Endothelial cell of umbilical vein (primary cell): Measurements from ENCODE around the gene PTPRH. TPM values are rescaled to one million over a fixed set of nuclear protein-coding genes. Genes with fewer than 3 reads are reported as not detected.

Experiments
- BruUV-seq: library from RNA; stranded (reverse); fragments of 400-500 nt; replicated peaks from 2 replicates; lab custom pipeline; 2021; lab: Mats Ljungman, UMichigan
- CTCF ChIA-PET: fragments of 300-600, 350-600 bp; sonication (Branson Sonifier 250); formaldehyde crosslinking; loops from one replicate; lab custom pipeline; 2021; ENCODE audit warnings: antibody characterized with exemption, inconsistent platforms; lab: Charles Lee
- POLR2A ChIA-PET: fragments of 300-600, 350-600 bp; sonication (Branson Sonifier 250); formaldehyde crosslinking; loops from one replicate; lab custom pipeline; 2021; ENCODE audit warnings: antibody characterized with exemption, inconsistent platforms; lab: Charles Lee
- DNase-seq: peaks from one replicate; pipeline ENCODE4 v3.0.0-alpha.2; 2011; ENCODE audit warnings: low read depth, low spot score
- FAIRE-seq: peaks from 2 replicates; lab custom pipeline; 2011; peaks lifted over from hg19 to GRCh38; lab: Jason Lieb, UNC
- H2AFZ ChIP-seq: 2 replicates; pipeline ENCODE4 v1.6.0; 2012; ENCODE audit warnings: low read depth, low read length, control low read depth, inconsistent platforms
- H3K27ac ChIP-seq: 2 replicates; pipeline ENCODE4 v1.5.1; 2011; ENCODE audit warnings: low read depth, mild to moderate bottlenecking, control low read depth, low read length, moderate library complexity; ENCODE audit not compliant: insufficient read depth
- H3K27me3 ChIP-seq, 2 experiments: 2 replicates each; pipeline versions ENCODE4 v1.6.0 to v1.6.1; 2011; ENCODE audit warnings: low read length in 2 of 2, mixed read lengths in 1 of 2; ENCODE audit not compliant: control insufficient read depth in 2 of 2, insufficient read depth in 2 of 2
- H3K36me3 ChIP-seq, 2 experiments: 2 replicates in 1 of 2; 3 replicates in 1 of 2; pipeline ENCODE4 v1.5.1; 2011; ENCODE audit warnings: low read length in 2 of 2, mild to moderate bottlenecking in 1 of 2, moderate library complexity in 1 of 2; ENCODE audit not compliant: control insufficient read depth in 2 of 2, insufficient read depth in 2 of 2; ENCODE audit errors: extremely low read depth in 1 of 2
- H3K4me1 ChIP-seq: 3 replicates; pipeline ENCODE4 v1.5.1; 2011; ENCODE audit warnings: mild to moderate bottlenecking, low read length; ENCODE audit not compliant: control insufficient read depth, insufficient read depth; ENCODE audit errors: extremely low read depth
- H3K4me2 ChIP-seq: 2 replicates; pipeline ENCODE4 v1.6.1; 2011; ENCODE audit warnings: low read length, control low read depth, mixed read lengths; ENCODE audit not compliant: insufficient read depth
- H3K4me3 ChIP-seq, 3 experiments: fragments of 200-600 bp in 1 of 3; sonication (generic), shearing (Covaris generic) in 1 of 3; replicated peaks in 1 of 3; 2 replicates each; pipeline ENCODE4 v1.5.1; 2011 to 2016; ENCODE audit warnings: control low read depth in 3 of 3, low read length in 3 of 3, mild to moderate bottlenecking in 2 of 3, inconsistent platforms in 1 of 3, low read depth in 1 of 3, moderate library complexity in 1 of 3; ENCODE audit not compliant: insufficient read depth in 1 of 3
- H3K79me2 ChIP-seq: 2 replicates; pipeline ENCODE4 v1.6.0; 2012; ENCODE audit warnings: low read length, inconsistent platforms; ENCODE audit not compliant: control insufficient read depth, insufficient read depth
- H3K9ac ChIP-seq: replicated peaks from 2 replicates; pipeline ENCODE3; 2011; ENCODE audit warnings: low read length, control low read depth; ENCODE audit not compliant: insufficient read depth; ENCODE audit errors: extremely low read depth
- H3K9me1 ChIP-seq: replicated peaks from 3 replicates; pipeline ENCODE4 v1.6.0; 2011; ENCODE audit warnings: mild to moderate bottlenecking, low read length; ENCODE audit not compliant: control insufficient read depth, insufficient read depth; ENCODE audit errors: extremely low read depth
- H3K9me3 ChIP-seq: replicated peaks from 2 replicates; pipeline ENCODE4 v1.5.1; 2012; ENCODE audit warnings: low read length, inconsistent platforms; ENCODE audit not compliant: control insufficient read depth, insufficient read depth
- H4K20me1 ChIP-seq: replicated peaks from 2 replicates; pipeline ENCODE3; 2011; ENCODE audit warnings: mild to moderate bottlenecking, low read length; ENCODE audit not compliant: control insufficient read depth, insufficient read depth; ENCODE audit errors: extremely low read depth
- CTCF ChIP-seq, 2 donors: IDR thresholded peaks; 1 replicate in 1 of 2; 2 replicates in 1 of 2; pipeline ENCODE4 v1.5.1; 2011; ENCODE audit warnings: low read length in 2 of 2, mild to moderate bottlenecking in 2 of 2, moderate library complexity in 2 of 2, control low read depth in 1 of 2, inconsistent platforms in 1 of 2, low read depth in 1 of 2; ENCODE audit not compliant: insufficient read depth in 1 of 2; ENCODE audit errors: extremely low read depth in 1 of 2
- EZH2 ChIP-seq: IDR thresholded peaks from 2 replicates; pipeline ENCODE4 v1.6.1; 2012; ENCODE audit warnings: borderline replicate concordance, low read depth, mild to moderate bottlenecking, moderate library complexity, low read length, inconsistent platforms; ENCODE audit not compliant: severe bottlenecking
- FOS ChIP-seq: IDR thresholded peaks from 2 replicates; pipeline ENCODE4 v1.6.1; 2011; ENCODE audit warnings: mild to moderate bottlenecking, low read length, moderate library complexity, borderline replicate concordance; ENCODE audit not compliant: insufficient read depth
- GATA2 ChIP-seq: IDR thresholded peaks from 2 replicates; pipeline ENCODE4 v1.7.0; 2011; ENCODE audit warnings: low read depth, mild to moderate bottlenecking, moderate library complexity, mixed read lengths, low read length; ENCODE audit not compliant: insufficient read length, insufficient read depth
- JUN ChIP-seq: IDR thresholded peaks from 2 replicates; pipeline ENCODE4 v1.6.1; 2011; ENCODE audit warnings: borderline replicate concordance, low read depth; ENCODE audit not compliant: insufficient read length, insufficient read depth
- MAX ChIP-seq: IDR thresholded peaks from 2 replicates; pipeline ENCODE4 v1.6.1; 2011; ENCODE audit not compliant: insufficient read depth, insufficient read length
- MYC ChIP-seq: IDR thresholded peaks from one replicate; pipeline ENCODE4 v1.6.1; 2011; ENCODE audit warnings: mild to moderate bottlenecking, low read depth, low read length
- POLR2A ChIP-seq: IDR thresholded peaks from 2 replicates; pipeline ENCODE4 v1.6.1; 2012; ENCODE audit warnings: low read depth, mild to moderate bottlenecking, control low read depth, low read length
- POLR2AphosphoS5 ChIP-seq: IDR thresholded peaks from 2 replicates; pipeline ENCODE4 v1.6.1; 2012; ENCODE audit warnings: low read depth, mild to moderate bottlenecking, control low read depth, low read length, moderate library complexity; ENCODE audit not compliant: insufficient read depth
- dilution Hi-C: fragments of 300-500 bp; cut with MboI; formaldehyde crosslinking; loops from one replicate; pipeline ENCODE4 v1.15.0; 2019; ENCODE audit warnings: low sequenced_read_pairs; ENCODE audit not compliant: extremely low pct_ligation_motif_present
- intact Hi-C: fragments of 100-400 bp; cut with micrococcal nuclease; formaldehyde crosslinking; loops from one replicate; pipeline ENCODE4 v1.10.0; 2022
- polyA plus RNA-seq, 4 experiments: library from polyadenylated mRNA; depleted of rRNA in 3 of 4; stranded (reverse) in 3 of 4; unstranded in 1 of 4; fragments of >200 nt; gene quantifications; 2 replicates each; pipeline versions ENCODE4 v1.2.1 to v1.2.3, GENCODE V29; 2011 to 2012; ENCODE audit warnings: missing spikeins in 1 of 4
- total RNA-seq: library from RNA; stranded (reverse); gene quantifications from 2 replicates; pipeline ENCODE4 v1.2.3, GENCODE V29; 2021

PTPRH gene
- total and polyA plus RNA-seq, 2 donors (not counting 3 experiments of a cell fraction or from before 2014, with no cell fraction given), result 0.14 to 1.00 TPM

- POLR2A ChIA-PET, result interaction anchor here (0.6 kb wide), 1 partner anchor 7 kb away, joined by 3 read pairs; no protein-coding TSS in a partner anchor
- no peak overlapping the region for H3K27ac ChIP-seq
- no peak overlapping the region for H3K4me3 ChIP-seq
- H2AFZ ChIP-seq, result no peak overlapping the region
- intact Hi-C loops (no loop called here), dilution Hi-C loops (no loop called here)
- no peaks in the 10 kb centered on the region for H4K20me1 ChIP-seq
- no peak overlapping the region for H3K9ac ChIP-seq
- H3K9me1 ChIP-seq, result no peaks in the 10 kb centered on the region
- DNase-seq, result no peak
- BruUV-seq, result no TSS peak
- FAIRE-seq, result no peak
- H3K4me1 ChIP-seq, result no peaks in the 10 kb centered on the region
- H3K27me3 ChIP-seq, result no peaks in the 10 kb centered on the region
- H3K79me2 ChIP-seq, result no peaks in the 10 kb centered on the region
- no peaks in the 10 kb centered on the region for H3K9me3 ChIP-seq
- no peaks in the 10 kb centered on the region for H3K36me3 ChIP-seq
- H3K4me2 ChIP-seq, result no peak overlapping the region
- TF ChIP-seq MAX (no peak), FOS (no peak), POLR2AphosphoS5 (no peak), JUN (no peak), EZH2 (no peak), POLR2A (no peak), MYC (no peak), CTCF (IDR thresholded peaks at IDR 0.05; ENCODE audit: extremely low read depth in 1 of 2, insufficient read depth in 1 of 2, low read depth in 1 of 2, low read length in 2 of 2) (no peak), GATA2 (no peak)
- CTCF ChIA-PET, result interaction anchor here (1.4 to 1.7 kb wide), 2 partner anchors 184 to 268 kb away, joined by 4 to 5 read pairs; partner anchors contain the start of gene TMEM238
These were observed 9.6 kb downstream of the PTPRH start for GRCh38 chr19:55199620-55200204.
